Transverse colon (tissue), 4 donors: Measurements from ENCODE around the gene PMPCA. TPM values are rescaled to one million over a fixed set of nuclear protein-coding genes. Genes with fewer than 3 reads are reported as not detected.

ENCODE experiments used
- DNase-seq: peaks from one replicate; pipeline ENCODE4 v3.0.0-alpha.2; 2019
- H3K27ac ChIP-seq, 4 donors: fragments of 200-600 bp; sonication (generic); 2 replicates each; pipeline ENCODE4 v1.5.1; 2016 to 2018; ENCODE audit warnings: inconsistent platforms in 4 of 4
- H3K27me3 ChIP-seq: fragments of 200-600 bp; sonication (generic); 2 replicates; pipeline ENCODE4 v1.5.1; 2017; ENCODE audit warnings: inconsistent platforms
- H3K36me3 ChIP-seq, 4 donors: fragments of 200-600 bp; sonication (generic); 2 replicates each; pipeline ENCODE4 v1.5.1; 2017 to 2019; ENCODE audit warnings: inconsistent platforms in 4 of 4
- H3K4me1 ChIP-seq, 4 donors: fragments of 200-600 bp; sonication (generic); 2 replicates each; pipeline ENCODE4 v1.5.1; 2017 to 2020; ENCODE audit warnings: inconsistent platforms in 4 of 4
- H3K4me3 ChIP-seq, 4 donors: fragments of 200-600 bp; sonication (generic); 1 replicate in 1 of 4; 2 replicates in 3 of 4; pipeline versions ENCODE4 v1.5.1 to v1.6.1; 2017 to 2019; ENCODE audit warnings: inconsistent platforms in 4 of 4
- H3K9me3 ChIP-seq, 2 donors: fragments of 200-600 bp; sonication (generic); 2 replicates each; pipeline ENCODE4 v1.5.1; 2017 to 2019; ENCODE audit warnings: inconsistent platforms in 2 of 2
- EP300 ChIP-seq: sonication (generic); formaldehyde crosslinking; IDR thresholded peaks from one replicate; pipeline ENCODE4 v1.6.1; 2017; ENCODE audit warnings: antibody characterized with exemption, low read depth
- POLR2A ChIP-seq: fragments of 450-650 bp; IDR thresholded peaks from one replicate; pipeline ENCODE4 v1.6.1; 2016; ENCODE audit warnings: antibody characterized with exemption, mild to moderate bottlenecking, moderate library complexity
- POLR2AphosphoS5 ChIP-seq, 3 donors: sonication (generic); formaldehyde crosslinking; IDR thresholded peaks; one replicate each; pipeline ENCODE4 v1.6.1; 2016; ENCODE audit warnings: antibody characterized with exemption in 3 of 3
- WGBS, 2 donors: methylation state at CpG; one replicate each; pipeline ENCODE4 v1.1.5; 2018; ENCODE audit warnings: low coverage in 1 of 2; 5-methylcytosine and 5-hydroxymethylcytosine counted together
- in situ Hi-C, 4 donors: fragments of 200-750 bp; cut with MboI; loops; one replicate each; pipeline versions ENCODE4 v1.15.0 to v1.15.1; 2017; ENCODE audit warnings: low sequenced_read_pairs in 3 of 4, low pct_ligation_motif_present in 1 of 4, low pct_unique_long_range_greater_than_20kb in 1 of 4
- intact Hi-C: fragments of 100-400 bp; cut with DNase I; formaldehyde crosslinking; loops from one replicate; pipeline ENCODE4 v1.15.1; 2023; ENCODE audit warnings: low total_unique reads
- total RNA-seq, 4 donors: library from RNA; depleted of rRNA; stranded (reverse); fragments of >200 nt; gene quantifications; one replicate each; pipeline ENCODE4 v1.1.0, GENCODE V29; 2016
- TF ChIP-seq, protein P1 (sequence below), 5 experiments: fragments of 200-600 bp in 3 of 5; fragments of 450-650 bp in 2 of 5; sonication (generic) in 3 of 5; IDR thresholded peaks; 1 replicate in 2 of 5; 2 replicates in 3 of 5; pipeline ENCODE4 v1.5.1; 2016 to 2017; ENCODE audit warnings: antibody characterized with exemption in 5 of 5, inconsistent platforms in 3 of 5, mild to moderate bottlenecking in 2 of 5, moderate library complexity in 1 of 5

Gene PMPCA
- total RNA-seq, 4 donors from 2014 or later = 24.3 to 61.3 (median 45.8) TPM

DNA sequence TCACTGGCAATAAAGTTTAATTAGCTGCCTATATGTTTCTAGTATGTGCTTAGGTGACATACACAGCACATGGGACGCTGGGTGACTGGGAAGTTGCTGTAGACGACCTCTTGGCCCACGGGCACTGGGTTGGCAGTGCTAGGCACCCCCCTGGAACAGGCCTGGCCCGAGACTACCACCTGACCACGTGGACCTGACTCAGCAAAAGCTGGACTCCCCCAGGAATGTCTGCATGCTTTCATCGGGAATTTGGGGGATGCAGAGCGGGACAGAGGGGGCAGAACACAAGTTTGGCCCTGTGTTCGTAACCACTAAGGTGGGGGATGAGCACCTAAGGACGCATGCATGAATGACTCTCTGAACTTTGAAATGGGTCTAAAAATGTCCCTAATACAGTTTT lies 45.8 kb downstream of the PMPCA start:
- Histone ChIP-seq H3K27me3 (no peaks in the 10 kb centered on the region), H3K4me3 (no peak overlapping the region), H3K9me3 (no peaks in the 10 kb centered on the region), H3K4me1 (no peaks in the 10 kb centered on the region), H3K27ac (no peak overlapping the region), H3K36me3 (peaks cover 0 to 89% (median 39%) of the 10 kb centered on the region in 4 donors)
- WGBS, 2 donors = 86% methylated on average over 9 of the region's 9 CpGs; no CpG with 5 or more reads in 1 of the 2 donors
- no peak for TF ChIP-seq POLR2AphosphoS5 (IDR thresholded peaks at IDR 0.05)
- no peak for TF ChIP-seq POLR2A
- no peak for TF ChIP-seq EP300
- TF ChIP-seq, protein P1, sequence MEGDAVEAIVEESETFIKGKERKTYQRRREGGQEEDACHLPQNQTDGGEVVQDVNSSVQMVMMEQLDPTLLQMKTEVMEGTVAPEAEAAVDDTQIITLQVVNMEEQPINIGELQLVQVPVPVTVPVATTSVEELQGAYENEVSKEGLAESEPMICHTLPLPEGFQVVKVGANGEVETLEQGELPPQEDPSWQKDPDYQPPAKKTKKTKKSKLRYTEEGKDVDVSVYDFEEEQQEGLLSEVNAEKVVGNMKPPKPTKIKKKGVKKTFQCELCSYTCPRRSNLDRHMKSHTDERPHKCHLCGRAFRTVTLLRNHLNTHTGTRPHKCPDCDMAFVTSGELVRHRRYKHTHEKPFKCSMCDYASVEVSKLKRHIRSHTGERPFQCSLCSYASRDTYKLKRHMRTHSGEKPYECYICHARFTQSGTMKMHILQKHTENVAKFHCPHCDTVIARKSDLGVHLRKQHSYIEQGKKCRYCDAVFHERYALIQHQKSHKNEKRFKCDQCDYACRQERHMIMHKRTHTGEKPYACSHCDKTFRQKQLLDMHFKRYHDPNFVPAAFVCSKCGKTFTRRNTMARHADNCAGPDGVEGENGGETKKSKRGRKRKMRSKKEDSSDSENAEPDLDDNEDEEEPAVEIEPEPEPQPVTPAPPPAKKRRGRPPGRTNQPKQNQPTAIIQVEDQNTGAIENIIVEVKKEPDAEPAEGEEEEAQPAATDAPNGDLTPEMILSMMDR (IDR thresholded peaks at IDR 0.05) = no peak
- intact Hi-C loops = no loop called here
- no peak for DNase-seq
- in situ Hi-C loops = no loop called here

DNA sequence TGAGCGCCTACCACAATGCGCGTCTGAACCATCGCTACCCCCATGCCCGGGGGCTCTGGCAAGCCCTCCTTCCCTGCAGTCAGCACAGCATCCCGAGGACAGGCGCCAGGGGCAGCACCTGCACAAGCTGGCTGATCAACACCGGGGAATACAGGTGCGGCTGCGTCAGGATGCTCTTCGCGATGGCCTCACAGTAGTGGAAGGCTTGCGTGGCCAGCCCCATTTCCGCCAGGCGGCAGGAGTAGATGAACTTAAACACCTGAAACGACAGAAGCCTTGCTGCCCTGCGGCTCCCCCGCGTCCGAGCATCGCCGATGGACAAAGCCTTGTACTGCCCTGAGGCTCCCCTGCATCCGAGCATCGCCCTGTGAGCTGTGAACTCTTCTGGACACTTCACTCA lies 46.9 kb downstream of the PMPCA start:
- H3K36me3 ChIP-seq = peaks cover 0 to 80% (median 40%) of the 10 kb centered on the region in 4 donors
- WGBS, 2 donors = 96% methylated on average over 23 of the region's 24 CpGs; no CpG with 5 or more reads in 1 of the 2 donors
- H3K27me3 ChIP-seq = no peaks in the 10 kb centered on the region
- no peak for DNase-seq
- intact Hi-C loops (no loop called here), in situ Hi-C loops (no loop called here)
- TF ChIP-seq POLR2AphosphoS5 (IDR thresholded peaks at IDR 0.05) (no peak), POLR2A (no peak), EP300 (no peak)
- TF ChIP-seq, protein P1 (IDR thresholded peaks at IDR 0.05) = no peak
- no peak overlapping the region for H3K27ac ChIP-seq
- no peaks in the 10 kb centered on the region for H3K9me3 ChIP-seq
- no peak overlapping the region for H3K4me3 ChIP-seq
- H3K4me1 ChIP-seq = no peaks in the 10 kb centered on the region

DNA sequence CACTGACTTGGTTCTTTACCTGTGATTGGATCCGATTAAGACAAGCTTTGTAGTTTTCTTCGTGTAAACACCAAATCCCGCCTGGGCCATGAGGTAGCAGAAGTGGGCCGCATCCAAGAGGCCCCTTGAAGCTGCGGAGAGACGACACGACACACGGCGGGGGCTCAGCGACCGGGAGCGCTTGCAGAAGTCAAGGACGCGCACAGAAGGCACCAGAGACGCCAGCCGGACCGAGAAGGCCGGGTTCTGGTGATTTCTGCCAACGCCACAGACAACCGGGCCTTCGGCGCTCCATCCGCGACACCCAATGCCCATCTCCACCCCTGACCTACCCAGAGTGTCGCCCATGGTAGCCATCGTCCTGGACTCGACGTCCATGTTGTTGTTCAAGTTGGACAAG lies 49.0 kb downstream of the PMPCA start:
- 95 to 100% methylated on average over 1 to 28 of the region's 28 CpGs for WGBS, 2 donors
- intact Hi-C loops = no loop called here
- TF ChIP-seq POLR2AphosphoS5 (IDR thresholded peaks at IDR 0.05) (no peak), POLR2A (no peak), EP300 (no peak)
- TF ChIP-seq, protein P1 (IDR thresholded peaks at IDR 0.05) = no peak
- Histone ChIP-seq H3K36me3 (peaks cover 0 to 83% (median 43%) of the 10 kb centered on the region in 4 donors), H3K27ac (no peak overlapping the region), H3K4me3 (no peak overlapping the region), H3K27me3 (no peaks in the 10 kb centered on the region), H3K4me1 (no peaks in the 10 kb centered on the region), H3K9me3 (no peaks in the 10 kb centered on the region)
- in situ Hi-C loops = no loop called here
- DNase-seq = no peak

DNA sequence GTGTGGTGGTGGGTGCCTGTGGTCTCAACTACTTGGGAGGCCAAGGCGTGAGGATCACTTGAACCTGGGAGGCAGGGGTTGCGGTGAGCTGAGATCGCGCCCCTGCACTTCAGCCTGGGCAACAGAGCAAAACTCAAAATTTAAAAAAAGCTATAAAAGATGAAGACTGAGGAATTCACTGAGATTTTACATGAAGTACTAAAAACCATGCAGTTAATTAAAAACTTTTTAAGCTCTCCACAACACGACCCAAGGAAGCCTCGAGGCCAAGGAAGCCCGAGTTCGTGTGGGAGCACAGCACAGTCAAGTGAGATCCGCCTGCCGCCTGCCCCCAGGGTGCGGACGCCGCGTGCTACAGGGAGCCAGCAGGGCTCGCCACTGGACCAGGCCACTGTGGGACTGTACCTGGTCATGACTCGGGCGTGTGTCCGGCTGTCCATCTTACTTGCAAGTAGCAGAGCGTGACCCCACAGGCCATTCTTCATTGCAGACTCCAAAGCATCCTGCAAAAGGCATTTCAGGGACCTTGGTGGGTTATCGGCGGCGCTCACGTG lies 50.4 kb downstream of the PMPCA start:
- WGBS, 2 donors = 96 to 100% methylated on average over 4 to 23 of the region's 23 CpGs
- no peaks in the 10 kb centered on the region for H3K27me3 ChIP-seq
- H3K9me3 ChIP-seq = no peaks in the 10 kb centered on the region
- H3K27ac ChIP-seq = no peak overlapping the region
- no peak overlapping the region for H3K4me3 ChIP-seq
- H3K36me3 ChIP-seq = peaks cover 0 to 85% (median 42%) of the 10 kb centered on the region in 4 donors
- intact Hi-C loops = no loop called here
- no peak for TF ChIP-seq POLR2A
- TF ChIP-seq POLR2AphosphoS5 (IDR thresholded peaks at IDR 0.05) = no peak
- TF ChIP-seq, protein P1 (IDR thresholded peaks at IDR 0.05) = no peak
- no peak for TF ChIP-seq EP300
- H3K4me1 ChIP-seq = no peaks in the 10 kb centered on the region
- no peak for DNase-seq
- in situ Hi-C loops = no loop called here
